ACC112 (cell line): ENCODE data around the gene KLHL29.

Experiments used
- H2AFZ ChIP-seq: fragments of 200-600 bp; sonication (generic); one replicate; pipeline ENCODE4 v1.6.0; 2017; ENCODE audit warnings: antibody characterized with exemption, low read length; ENCODE audit not compliant: unreplicated experiment
- H3K27ac ChIP-seq: fragments of 200-600 bp; sonication (generic); 2 replicates; pipeline ENCODE4 v1.5.1; 2014; ENCODE audit warnings: low read depth, mild to moderate bottlenecking, antibody characterized with exemption, low read length, moderate library complexity
- H3K27me3 ChIP-seq: fragments of 200-600 bp; sonication (generic); 2 replicates; pipeline ENCODE4 v1.6.1; 2014; ENCODE audit warnings: mild to moderate bottlenecking, antibody characterized with exemption, low read length, moderate library complexity, mixed read lengths; ENCODE audit not compliant: insufficient read depth
- H3K36me3 ChIP-seq: fragments of 200-600 bp; sonication (generic); 2 replicates; pipeline ENCODE4 v1.6.1; 2016; ENCODE audit warnings: mild to moderate bottlenecking, antibody characterized with exemption, low read length, moderate library complexity, mixed read lengths; ENCODE audit not compliant: insufficient read depth
- H3K4me1 ChIP-seq: fragments of 200-600 bp; sonication (generic); one replicate; pipeline ENCODE4 v1.6.1; 2016; ENCODE audit warnings: low read length, mixed read lengths; ENCODE audit not compliant: insufficient read depth, unreplicated experiment, control insufficient read depth
- H3K4me3 ChIP-seq: fragments of 200-600 bp; sonication (generic); 2 replicates; pipeline ENCODE4 v1.5.1; 2014; ENCODE audit warnings: mild to moderate bottlenecking, low read depth, low read length
- H3K79me2 ChIP-seq: fragments of 200-600 bp; sonication (generic); one replicate; pipeline ENCODE4 v1.6.0; 2016; ENCODE audit warnings: low read length; ENCODE audit not compliant: control insufficient read depth, unreplicated experiment, insufficient read depth

The KLHL29 gene

GRCh38 chr2:23569761-23570365, 184.9 kb downstream of the KLHL29 start:
- H2AFZ ChIP-seq: no peak overlapping the region
- no peak overlapping the region for H3K27ac ChIP-seq
- H3K79me2 ChIP-seq: no peaks in the 10 kb centered on the region
- H3K27me3 ChIP-seq: no peaks in the 10 kb centered on the region
- no peak overlapping the region for H3K4me3 ChIP-seq
- H3K4me1 ChIP-seq: no peaks in the 10 kb centered on the region
- H3K36me3 ChIP-seq: no peaks in the 10 kb centered on the region

DNA sequence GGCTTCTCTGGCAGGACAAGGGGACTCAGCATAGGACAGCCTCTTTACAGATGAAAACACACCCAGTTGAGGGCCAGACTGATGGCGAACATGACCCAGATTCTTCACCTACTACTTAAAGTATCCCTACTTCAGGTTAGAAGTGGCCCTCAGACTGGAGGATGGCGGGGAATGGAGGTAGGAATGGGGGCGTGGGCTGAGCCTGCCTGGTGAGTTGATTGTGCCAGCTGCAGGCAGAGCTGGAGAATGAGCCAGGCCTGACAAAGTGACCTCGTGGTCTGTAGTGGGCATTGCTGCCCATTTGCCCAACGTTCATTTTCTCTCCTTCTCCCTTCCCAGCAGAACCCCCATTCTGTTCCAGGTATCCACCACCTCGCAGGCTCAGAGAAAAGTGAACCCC, 186.1 kb downstream of the KLHL29 start:
- Histone ChIP-seq H3K27me3 (no peaks in the 10 kb centered on the region), H3K36me3 (no peaks in the 10 kb centered on the region), H3K27ac (no peak overlapping the region), H3K4me3 (no peak overlapping the region), H3K79me2 (no peaks in the 10 kb centered on the region), H2AFZ (no peak overlapping the region), H3K4me1 (no peaks in the 10 kb centered on the region)

GRCh38 chr2:23571527-23572282, 186.7 kb downstream of the KLHL29 start:
- no peaks in the 10 kb centered on the region for H3K4me1 ChIP-seq
- H3K36me3 ChIP-seq: no peaks in the 10 kb centered on the region
- no peaks in the 10 kb centered on the region for H3K27me3 ChIP-seq
- H2AFZ ChIP-seq: no peak overlapping the region
- H3K4me3 ChIP-seq: no peak overlapping the region
- no peaks in the 10 kb centered on the region for H3K79me2 ChIP-seq
- H3K27ac ChIP-seq: no peak overlapping the region

DNA sequence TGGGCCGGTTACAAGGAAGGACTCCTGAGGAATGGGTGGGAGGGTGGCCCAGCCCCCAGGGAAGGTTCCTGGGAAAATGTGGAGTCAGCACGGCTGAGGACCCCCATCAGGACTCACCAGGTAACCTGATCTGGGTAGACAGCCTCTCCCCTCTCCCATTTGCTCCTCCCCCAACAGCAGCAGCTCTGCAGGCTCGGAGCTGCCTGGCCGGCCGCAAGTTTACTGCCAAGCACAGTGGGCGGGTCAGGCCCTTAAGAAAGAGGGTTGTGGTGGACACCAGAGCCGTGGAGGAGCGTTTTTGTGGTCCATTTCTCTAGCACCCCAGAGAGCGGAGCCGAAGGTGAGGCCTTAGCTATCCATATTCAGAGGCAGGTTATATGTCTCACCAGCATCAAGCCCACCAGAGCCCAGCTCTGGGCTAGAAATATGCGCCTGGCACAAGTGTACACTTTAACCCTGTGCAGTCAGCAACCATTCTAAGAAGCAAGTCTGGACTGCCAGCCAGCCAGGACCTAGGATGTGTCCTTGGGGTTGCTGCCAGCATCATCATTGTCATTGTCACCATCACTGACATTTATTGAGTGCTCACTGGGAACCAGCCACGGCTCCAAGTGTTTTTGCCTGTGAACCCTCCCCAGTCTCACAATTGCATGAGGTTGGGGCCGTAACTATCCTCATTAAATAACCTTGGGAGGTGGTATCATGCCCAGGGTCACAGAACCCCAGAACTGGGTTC, 190.1 kb downstream of the KLHL29 start:
- Histone ChIP-seq H3K36me3 (no peaks in the 10 kb centered on the region), H3K27me3 (no peaks in the 10 kb centered on the region), H3K79me2 (no peaks in the 10 kb centered on the region), H2AFZ (no peak overlapping the region), H3K4me1 (no peaks in the 10 kb centered on the region), H3K27ac (no peak overlapping the region), H3K4me3 (no peak overlapping the region)

- Histone ChIP-seq H3K27me3 (no peaks in the 10 kb centered on the region), H3K36me3 (no peaks in the 10 kb centered on the region), H3K4me3 (no peak overlapping the region)
These were observed 194.1 kb downstream of the KLHL29 start for GRCh38 chr2:23578964-23579671.

GRCh38 chr2:23579674-23580073, 194.7 kb downstream of the KLHL29 start:
- no peaks in the 10 kb centered on the region for H3K27me3 ChIP-seq
- H3K79me2 ChIP-seq: no peaks in the 10 kb centered on the region
- H2AFZ ChIP-seq: no peak overlapping the region
- no peaks in the 10 kb centered on the region for H3K36me3 ChIP-seq
- H3K4me1 ChIP-seq: no peaks in the 10 kb centered on the region
- no peak overlapping the region for H3K27ac ChIP-seq
- H3K4me3 ChIP-seq: no peak overlapping the region

More at GRCh38 chr2:23578964-23579671, 194.1 kb downstream of the KLHL29 start:
- Histone ChIP-seq H3K4me1 (no peaks in the 10 kb centered on the region), H3K27ac (no peak overlapping the region), H2AFZ (no peak overlapping the region), H3K79me2 (no peaks in the 10 kb centered on the region)

DNA sequence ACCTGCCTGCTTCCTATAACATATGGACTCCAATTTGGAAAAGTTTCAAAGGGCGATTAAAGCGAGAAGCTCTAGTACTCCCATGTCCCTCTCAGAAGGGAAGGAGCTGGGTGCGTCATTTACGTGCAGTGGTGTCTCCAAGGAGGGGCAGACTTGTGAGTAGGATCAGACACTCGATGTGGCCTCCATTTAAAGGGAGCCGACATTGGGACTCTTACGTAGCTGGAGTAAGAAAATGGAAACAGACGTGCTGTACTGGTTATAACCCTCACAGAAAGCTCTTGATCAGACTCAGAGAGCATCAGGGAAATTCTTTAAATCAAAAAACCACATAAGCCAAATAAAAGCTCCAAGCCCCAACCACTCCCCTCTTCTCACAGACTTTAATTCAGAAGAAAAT, 198.5 kb downstream of the KLHL29 start:
- H3K36me3 ChIP-seq: no peaks in the 10 kb centered on the region
- no peaks in the 10 kb centered on the region for H3K27me3 ChIP-seq
- H3K4me3 ChIP-seq: no peak overlapping the region
- no peak overlapping the region for H3K27ac ChIP-seq
- no peaks in the 10 kb centered on the region for H3K4me1 ChIP-seq
- H3K79me2 ChIP-seq: no peaks in the 10 kb centered on the region
- no peak overlapping the region for H2AFZ ChIP-seq

DNA sequence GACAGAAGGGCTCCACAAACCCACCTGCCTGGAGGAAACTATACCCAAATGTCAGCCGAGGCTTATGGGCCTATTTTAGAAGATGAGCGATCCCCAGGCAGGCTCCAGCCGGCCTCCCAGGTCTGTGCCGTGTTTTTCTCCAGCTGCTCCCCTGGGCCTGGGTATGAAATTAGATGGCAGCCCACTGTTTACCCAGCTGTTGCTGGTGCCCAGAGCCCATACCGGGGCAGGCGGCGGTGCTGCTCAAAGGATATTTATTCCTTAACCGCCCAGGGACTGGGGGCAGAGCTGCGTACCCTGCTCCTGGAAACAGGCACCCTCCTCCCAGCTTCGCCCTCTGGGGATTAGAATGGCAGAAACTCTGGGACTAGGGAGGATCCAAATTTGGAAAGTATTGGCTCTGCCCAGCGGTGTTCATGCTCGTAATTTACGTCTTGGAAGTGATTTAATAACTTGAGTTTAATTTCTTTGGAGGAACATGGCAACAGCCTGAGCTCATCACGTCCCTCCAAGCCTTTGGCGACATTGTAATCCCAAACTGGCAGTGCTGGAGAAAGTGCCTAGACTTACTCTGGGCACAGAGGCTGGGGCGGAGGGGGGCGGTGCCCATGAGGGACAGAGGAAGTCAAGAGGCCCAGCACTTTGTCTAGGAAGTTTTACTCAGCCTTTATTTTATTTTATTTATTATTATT, 199.2 kb downstream of the KLHL29 start:
- Histone ChIP-seq H3K4me1 (no peaks in the 10 kb centered on the region), H2AFZ (no peak overlapping the region), H3K79me2 (no peaks in the 10 kb centered on the region), H3K36me3 (no peaks in the 10 kb centered on the region), H3K4me3 (no peak overlapping the region), H3K27me3 (no peaks in the 10 kb centered on the region), H3K27ac (no peak overlapping the region)

DNA sequence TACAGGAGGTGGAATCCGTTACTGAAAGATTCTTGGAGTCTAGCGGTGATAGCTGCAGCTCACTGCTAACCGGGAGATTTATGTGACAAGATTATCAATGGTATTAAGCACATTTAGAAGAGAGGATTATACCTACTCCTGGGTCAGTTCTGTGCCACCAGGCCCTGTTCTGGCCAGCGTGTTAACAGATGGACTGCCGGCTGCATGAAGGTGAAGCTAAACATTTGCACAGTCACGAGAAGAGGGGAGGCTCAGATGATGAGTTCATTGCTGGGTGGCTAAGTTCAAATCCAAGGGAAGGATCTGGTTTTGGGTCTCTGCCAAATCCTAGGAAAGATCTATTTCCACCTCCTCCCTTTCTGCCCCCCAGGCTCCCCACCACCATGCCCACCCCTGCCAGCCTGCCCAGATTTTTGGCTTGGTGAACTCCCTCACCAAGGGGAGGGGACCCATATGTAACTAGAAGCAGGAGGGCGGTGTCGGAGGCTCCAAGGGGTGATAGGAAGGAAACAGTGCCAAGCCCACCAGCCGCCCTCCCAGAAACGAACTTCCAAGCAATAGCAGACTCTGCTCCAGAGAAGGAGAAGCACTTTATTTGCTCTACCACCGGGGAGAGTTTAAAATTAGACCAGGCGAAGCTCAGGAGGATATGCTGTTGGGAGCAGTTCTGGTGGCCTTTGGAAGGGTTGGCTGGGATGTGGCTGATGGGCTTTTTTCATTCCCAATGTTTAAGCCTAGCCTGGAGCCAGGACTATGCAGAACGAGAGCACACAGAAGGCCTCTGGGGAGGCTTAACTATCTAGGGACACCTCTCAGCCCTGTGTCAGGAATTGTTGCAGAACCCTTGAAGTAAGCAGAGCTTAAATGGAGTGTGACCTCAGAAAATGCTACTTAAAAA, 200.5 kb downstream of the KLHL29 start:
- H3K79me2 ChIP-seq: no peaks in the 10 kb centered on the region
- H3K27ac ChIP-seq: no peak overlapping the region
- H3K36me3 ChIP-seq: no peaks in the 10 kb centered on the region
- no peaks in the 10 kb centered on the region for H3K27me3 ChIP-seq
- no peaks in the 10 kb centered on the region for H3K4me1 ChIP-seq
- no peak overlapping the region for H2AFZ ChIP-seq
- no peak overlapping the region for H3K4me3 ChIP-seq
